ENCODE data around the gene KANSL1. TPM values are rescaled to one million over a fixed set of nuclear protein-coding genes. Genes with fewer than 3 reads are reported as not detected.
A peak's percentile ranks its signal among the peaks of the same experiment; 100 is the strongest.

Gene KANSL1
- polyA plus RNA-seq, 1 of the 3 experiments (the other 2 are of a cell fraction): 10.0 TPM

DNA sequence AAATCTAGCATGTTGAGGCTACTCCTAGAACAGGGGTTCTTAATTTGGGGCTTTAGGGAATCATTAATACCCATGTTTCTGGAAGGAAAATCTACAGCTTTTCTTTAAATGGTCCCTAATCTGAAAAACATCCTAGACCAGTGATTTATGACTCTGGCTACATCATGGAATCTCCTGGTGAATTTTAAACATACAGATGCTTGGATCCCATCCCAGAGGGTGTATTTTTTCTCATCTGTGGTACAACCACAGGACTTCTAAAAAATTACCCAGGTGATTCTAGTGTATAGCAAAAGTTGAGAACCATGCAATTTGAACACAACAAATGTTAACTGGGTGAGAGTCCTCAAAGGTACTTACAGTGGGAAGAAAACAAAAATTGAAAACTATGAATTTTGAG, 41.5 kb downstream of the KANSL1 start:
- ChIA-PET POLR2A (interaction anchor here (0.7 kb wide), 1 partner anchor 82 kb away, joined by 3 read pairs; no protein-coding TSS in a partner anchor), CTCF (interaction anchor here (0.7 to 3.1 kb wide), 6 partner anchors 12 to 107 kb away, joined by 3 to 14 read pairs (median 3); partner anchors contain the start of gene KANSL1)
- no peak overlapping the region for H2AFZ ChIP-seq (ENCODE audit: low read depth)
- no peak overlapping the region for H3K9ac ChIP-seq
- peaks cover 100% of the 10 kb centered on the region for H4K20me1 ChIP-seq (ENCODE audit: insufficient read depth)
- TF ChIP-seq NFIC (IDR thresholded peaks at IDR 0.05; ENCODE audit: borderline replicate concordance) (peak; percentile 28; the same call in 1 of the 2 replicates), NRF1 (IDR thresholded peaks at IDR 0.05; ENCODE audit: low read depth, low read length) (no peak), RAD21 (IDR thresholded peaks at IDR 0.05; ENCODE audit: low read length) (no peak), MXI1 (IDR thresholded peaks at IDR 0.05; ENCODE audit: low read depth, low read length) (no peak), TCF12 (IDR thresholded peaks at IDR 0.05) (peak; percentile 26; the same call in 1 of the 2 replicates)
- TF ChIP-seq, protein P1, sequence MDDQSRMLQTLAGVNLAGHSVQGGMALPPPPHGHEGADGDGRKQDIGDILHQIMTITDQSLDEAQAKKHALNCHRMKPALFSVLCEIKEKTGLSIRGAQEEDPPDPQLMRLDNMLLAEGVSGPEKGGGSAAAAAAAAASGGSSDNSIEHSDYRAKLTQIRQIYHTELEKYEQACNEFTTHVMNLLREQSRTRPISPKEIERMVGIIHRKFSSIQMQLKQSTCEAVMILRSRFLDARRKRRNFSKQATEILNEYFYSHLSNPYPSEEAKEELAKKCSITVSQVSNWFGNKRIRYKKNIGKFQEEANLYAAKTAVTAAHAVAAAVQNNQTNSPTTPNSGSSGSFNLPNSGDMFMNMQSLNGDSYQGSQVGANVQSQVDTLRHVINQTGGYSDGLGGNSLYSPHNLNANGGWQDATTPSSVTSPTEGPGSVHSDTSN (IDR thresholded peaks at IDR 0.05): peak; percentile 39
- TF ChIP-seq, protein P2, sequence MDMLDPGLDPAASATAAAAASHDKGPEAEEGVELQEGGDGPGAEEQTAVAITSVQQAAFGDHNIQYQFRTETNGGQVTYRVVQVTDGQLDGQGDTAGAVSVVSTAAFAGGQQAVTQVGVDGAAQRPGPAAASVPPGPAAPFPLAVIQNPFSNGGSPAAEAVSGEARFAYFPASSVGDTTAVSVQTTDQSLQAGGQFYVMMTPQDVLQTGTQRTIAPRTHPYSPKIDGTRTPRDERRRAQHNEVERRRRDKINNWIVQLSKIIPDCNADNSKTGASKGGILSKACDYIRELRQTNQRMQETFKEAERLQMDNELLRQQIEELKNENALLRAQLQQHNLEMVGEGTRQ (IDR thresholded peaks at IDR 0.05; ENCODE audit: borderline replicate concordance, low read depth, low read length): no peak
- TF ChIP-seq, protein P3, sequence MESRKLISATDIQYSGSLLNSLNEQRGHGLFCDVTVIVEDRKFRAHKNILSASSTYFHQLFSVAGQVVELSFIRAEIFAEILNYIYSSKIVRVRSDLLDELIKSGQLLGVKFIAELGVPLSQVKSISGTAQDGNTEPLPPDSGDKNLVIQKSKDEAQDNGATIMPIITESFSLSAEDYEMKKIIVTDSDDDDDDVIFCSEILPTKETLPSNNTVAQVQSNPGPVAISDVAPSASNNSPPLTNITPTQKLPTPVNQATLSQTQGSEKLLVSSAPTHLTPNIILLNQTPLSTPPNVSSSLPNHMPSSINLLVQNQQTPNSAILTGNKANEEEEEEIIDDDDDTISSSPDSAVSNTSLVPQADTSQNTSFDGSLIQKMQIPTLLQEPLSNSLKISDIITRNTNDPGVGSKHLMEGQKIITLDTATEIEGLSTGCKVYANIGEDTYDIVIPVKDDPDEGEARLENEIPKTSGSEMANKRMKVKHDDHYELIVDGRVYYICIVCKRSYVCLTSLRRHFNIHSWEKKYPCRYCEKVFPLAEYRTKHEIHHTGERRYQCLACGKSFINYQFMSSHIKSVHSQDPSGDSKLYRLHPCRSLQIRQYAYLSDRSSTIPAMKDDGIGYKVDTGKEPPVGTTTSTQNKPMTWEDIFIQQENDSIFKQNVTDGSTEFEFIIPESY (IDR thresholded peaks at IDR 0.05; ENCODE audit: borderline replicate concordance, low read depth): no peak
- TF ChIP-seq, protein P4, sequence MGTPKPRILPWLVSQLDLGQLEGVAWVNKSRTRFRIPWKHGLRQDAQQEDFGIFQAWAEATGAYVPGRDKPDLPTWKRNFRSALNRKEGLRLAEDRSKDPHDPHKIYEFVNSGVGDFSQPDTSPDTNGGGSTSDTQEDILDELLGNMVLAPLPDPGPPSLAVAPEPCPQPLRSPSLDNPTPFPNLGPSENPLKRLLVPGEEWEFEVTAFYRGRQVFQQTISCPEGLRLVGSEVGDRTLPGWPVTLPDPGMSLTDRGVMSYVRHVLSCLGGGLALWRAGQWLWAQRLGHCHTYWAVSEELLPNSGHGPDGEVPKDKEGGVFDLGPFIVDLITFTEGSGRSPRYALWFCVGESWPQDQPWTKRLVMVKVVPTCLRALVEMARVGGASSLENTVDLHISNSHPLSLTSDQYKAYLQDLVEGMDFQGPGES (IDR thresholded peaks at IDR 0.05; ENCODE audit: low read depth, low read length): no peak
- peaks cover 100% of the 10 kb centered on the region for H3K79me2 ChIP-seq (ENCODE audit: insufficient read depth)
- H3K4me3 ChIP-seq (ENCODE audit: low read depth in 2 of 2, low read length in 1 of 2): no peak overlapping the region
- H3K9me3 ChIP-seq: no peaks in the 10 kb centered on the region
- H3K9me2 ChIP-seq: no peaks in the 10 kb centered on the region
- peaks cover 0 to 7% of the 10 kb centered on the region in 2 experiments for H3K36me3 ChIP-seq (replicated peaks in 1 of 2; ENCODE audit: control insufficient read depth in 1 of 2, insufficient read depth in 2 of 2, low read length in 1 of 2)
- 0 out of 4 replicates have a peak overlapping the region, but pooled peaks of 1 of the 2 experiments have one; percentile 2 for H3K27ac ChIP-seq (ENCODE audit: low read depth in 2 of 2, low read length in 1 of 2)
- no peak overlapping the region for H3K4me2 ChIP-seq
- DNase-seq: no peak
- peaks cover 24 to 44% of the 10 kb centered on the region in 2 experiments; a peak in 3 of 4 replicates for H3K4me1 ChIP-seq (ENCODE audit: control insufficient read depth in 1 of 2, insufficient read depth in 2 of 2, low read depth in 1 of 2, low read length in 1 of 2)
- no peaks in the 10 kb centered on the region for H3K27me3 ChIP-seq (ENCODE audit: insufficient read depth)
- H3F3A ChIP-seq (replicated peaks; ENCODE audit: insufficient read depth): peaks cover 7% of the 10 kb centered on the region

DNA sequence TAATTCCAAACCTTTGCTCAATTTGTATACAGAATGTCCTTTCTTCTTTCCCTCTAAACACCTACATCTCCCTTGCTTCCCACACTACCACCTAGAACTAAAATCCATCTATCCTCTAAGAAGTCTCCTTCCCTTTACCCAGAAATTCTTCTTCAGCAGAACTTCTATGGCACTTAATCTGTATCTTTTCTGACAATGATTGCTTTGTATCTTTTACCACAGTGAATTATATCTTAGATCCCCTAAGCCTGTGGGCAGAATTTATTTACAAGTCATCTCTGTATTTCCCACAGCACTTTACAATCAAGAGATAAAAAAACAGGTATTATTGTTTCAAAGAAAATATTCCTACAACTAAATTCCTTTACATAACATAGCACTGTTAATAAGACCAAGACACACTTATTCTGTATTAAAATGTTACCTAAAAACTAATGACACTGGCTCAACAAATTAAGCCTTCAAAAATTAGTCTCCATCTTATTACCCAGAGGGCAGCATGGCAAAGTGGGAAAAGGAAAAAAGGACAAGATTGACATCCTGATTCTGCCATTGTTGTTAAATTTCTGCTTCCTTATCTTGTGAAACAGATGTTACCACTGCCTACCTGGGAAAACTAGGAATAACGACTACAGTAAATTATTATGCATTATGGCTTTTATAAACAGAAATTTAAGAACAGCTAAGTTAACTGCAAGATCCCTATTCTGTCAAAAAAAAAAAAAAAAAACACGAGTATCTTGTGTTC, 42.8 kb downstream of the KANSL1 start:
- 72% methylated on average over 2 of the region's 2 CpGs for WGBS (ENCODE audit: low lambda C conversion rate)
- H3K9me2 ChIP-seq: no peaks in the 10 kb centered on the region
- peaks cover 98% of the 10 kb centered on the region for H4K20me1 ChIP-seq (ENCODE audit: insufficient read depth)
- DNase-seq: peak; percentile 35
- H3K36me3 ChIP-seq (replicated peaks in 1 of 2; ENCODE audit: control insufficient read depth in 1 of 2, insufficient read depth in 2 of 2, low read length in 1 of 2): peaks cover 0 to 7% of the 10 kb centered on the region in 2 experiments
- no peak overlapping the region for H2AFZ ChIP-seq (ENCODE audit: low read depth)
- peak overlapping the region in 1 of 2 experiments; percentile 4; a peak in 1 of 4 replicates for H3K27ac ChIP-seq (ENCODE audit: low read depth in 2 of 2, low read length in 1 of 2)
- H3K79me2 ChIP-seq (ENCODE audit: insufficient read depth): peaks cover 100% of the 10 kb centered on the region
- ChIA-PET CTCF (interaction anchor here (0.9 to 3.1 kb wide), 3 partner anchors 20 to 106 kb away, joined by 3 to 14 read pairs (median 4); partner anchors contain the start of gene KANSL1), POLR2A (no interaction called here)
- H3K9me3 ChIP-seq: no peaks in the 10 kb centered on the region
- no peak overlapping the region for H3K9ac ChIP-seq
- no peak overlapping the region for H3K4me3 ChIP-seq (ENCODE audit: low read depth in 2 of 2, low read length in 1 of 2)
- H3K27me3 ChIP-seq (ENCODE audit: insufficient read depth): no peaks in the 10 kb centered on the region
- TF ChIP-seq GATA2 (CRISPR knock-in tag; IDR thresholded peaks at IDR 0.05) (peak; percentile 39; the same call in 1 of the 2 replicates), EP300 (IDR thresholded peaks at IDR 0.05; ENCODE audit: borderline replicate concordance in 1 of 2, low read depth in 1 of 2, low read length in 1 of 2) (no peak)
- no peak overlapping the region for H3K4me2 ChIP-seq
- peaks cover 24 to 38% of the 10 kb centered on the region in 2 experiments; a peak in 3 of 4 replicates for H3K4me1 ChIP-seq (ENCODE audit: control insufficient read depth in 1 of 2, insufficient read depth in 2 of 2, low read depth in 1 of 2, low read length in 1 of 2)
- H3F3A ChIP-seq (replicated peaks; ENCODE audit: insufficient read depth): peaks cover 3% of the 10 kb centered on the region
